HG03521 (cell line): ENCODE data around the gene NTM.

ENCODE experiments used
- ATAC-seq: cut with Tn5 transposase; IDR thresholded peaks from one replicate; pipeline ENCODE4 v1.9.1; 2021; ENCODE audit warnings: mild to moderate bottlenecking, moderate library complexity; ENCODE audit not compliant: unreplicated experiment

NTM gene

GRCh38 chr11:132147464-132147863 is 777.0 kb downstream of the NTM start:
- no peak for ATAC-seq

DNA sequence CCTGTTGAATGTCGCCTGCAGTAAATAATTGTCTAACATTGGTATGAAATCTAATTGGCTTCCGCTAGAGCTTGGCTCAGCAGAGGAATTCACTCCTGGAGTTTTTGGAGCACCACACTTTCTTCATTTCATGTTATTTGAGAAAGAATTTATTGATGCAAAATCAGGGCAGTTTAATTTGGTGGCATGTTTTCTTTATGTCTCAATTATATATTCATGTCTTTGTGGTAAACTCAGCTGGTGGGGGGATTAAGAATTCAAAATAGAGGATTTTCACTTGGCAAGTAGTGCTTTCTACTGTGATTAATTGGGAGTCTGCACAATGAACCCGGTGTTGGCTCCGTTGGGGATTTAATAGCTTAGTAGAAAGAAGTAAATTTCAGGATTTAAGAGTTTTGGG is 784.4 kb downstream of the NTM start:
- no peak for ATAC-seq

DNA sequence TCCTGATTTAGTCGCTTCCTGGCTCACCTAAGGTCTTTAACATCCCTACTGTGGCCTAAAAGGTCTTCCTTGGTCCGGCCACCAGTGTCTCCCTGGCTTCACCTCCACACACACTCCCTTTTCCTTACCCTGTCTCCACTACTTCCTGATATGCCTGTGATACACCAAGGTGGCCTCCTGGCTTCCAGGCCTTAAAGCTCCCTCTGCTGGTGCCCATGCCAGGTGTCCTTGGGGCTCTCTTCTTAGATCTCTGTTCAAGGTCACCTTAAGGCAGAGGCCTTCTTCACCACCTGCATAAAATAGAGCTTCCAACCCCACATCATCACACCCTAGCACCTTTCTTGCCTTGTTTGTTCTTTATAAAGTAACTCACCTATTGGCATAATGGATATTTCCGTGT is 787.7 kb downstream of the NTM start:
- ATAC-seq, result no peak

DNA sequence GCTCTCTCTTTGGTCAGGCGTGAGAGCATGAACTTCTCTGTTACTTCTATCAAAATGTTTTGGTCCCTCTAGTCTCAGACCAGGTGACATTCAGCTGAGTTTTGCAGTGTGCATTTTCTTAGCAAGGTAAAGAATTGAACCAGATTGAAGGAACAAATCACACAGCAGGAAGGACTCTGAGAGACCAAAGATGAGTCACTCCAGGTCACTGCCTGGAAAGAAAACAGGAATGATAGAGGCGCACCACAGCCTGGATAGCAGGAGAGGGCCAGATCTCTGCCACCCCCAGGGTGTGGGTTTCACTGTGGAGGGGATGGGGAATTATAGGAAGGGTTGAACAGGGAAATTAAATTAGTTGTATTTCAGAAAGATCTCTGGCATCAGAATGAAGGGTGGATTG is 788.3 kb downstream of the NTM start:
- no peak for ATAC-seq

GRCh38 chr11:132161403-132162078 is 791.1 kb downstream of the NTM start:
- ATAC-seq, result no peak

- no peak for ATAC-seq
Observed at GRCh38 chr11:132168344-132168981, 798.0 kb downstream of the NTM start.

DNA sequence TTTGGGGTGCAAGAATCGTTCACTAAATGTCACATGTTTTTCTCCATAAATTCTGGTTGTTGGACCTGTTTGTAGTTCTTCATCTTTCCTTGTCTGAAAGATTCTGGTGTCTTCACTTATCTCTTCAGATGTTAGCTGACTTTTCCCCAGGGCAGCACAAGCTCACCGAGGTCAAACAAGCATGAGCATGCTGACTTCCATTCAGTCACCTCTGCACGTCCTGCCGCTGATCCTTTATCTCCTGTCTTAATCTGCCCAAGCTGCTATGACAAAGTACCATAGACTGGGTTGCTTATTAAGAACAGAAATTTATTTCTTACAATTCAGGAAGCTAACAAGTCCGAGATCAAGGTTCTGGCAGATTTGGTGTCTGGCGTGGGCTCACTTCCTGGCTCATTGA is 800.6 kb downstream of the NTM start:
- ATAC-seq, result no peak

- no peak for ATAC-seq
Observed at GRCh38 chr11:132174362-132175255, 804.2 kb downstream of the NTM start.

DNA sequence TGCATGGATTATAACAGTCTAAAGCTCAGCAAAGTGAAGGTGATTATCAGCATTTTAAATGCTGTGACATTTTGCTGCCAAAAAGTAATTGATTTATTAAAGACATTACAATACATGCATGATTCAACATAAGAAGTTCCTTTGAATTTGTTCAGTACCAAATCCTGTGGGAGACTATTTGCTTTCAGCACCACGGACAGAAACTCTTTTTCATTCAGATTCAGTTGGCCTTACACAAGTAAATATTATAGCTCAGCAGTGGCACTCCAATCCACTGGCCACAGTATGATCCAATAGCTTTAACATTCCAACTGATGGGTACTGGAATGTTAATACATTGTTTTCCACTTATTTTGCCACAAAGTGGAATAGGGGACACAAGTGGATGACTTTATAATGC is 806.7 kb downstream of the NTM start:
- ATAC-seq, result no peak

GRCh38 chr11:132184079-132184478 is 813.7 kb downstream of the NTM start:
- no peak for ATAC-seq

GRCh38 chr11:132185726-132186592 is 815.5 kb downstream of the NTM start:
- ATAC-seq, result no peak

GRCh38 chr11:132186699-132187098 is 816.3 kb downstream of the NTM start:
- no peak for ATAC-seq

GRCh38 chr11:132187386-132187785 is 817.0 kb downstream of the NTM start:
- ATAC-seq, result no peak

DNA sequence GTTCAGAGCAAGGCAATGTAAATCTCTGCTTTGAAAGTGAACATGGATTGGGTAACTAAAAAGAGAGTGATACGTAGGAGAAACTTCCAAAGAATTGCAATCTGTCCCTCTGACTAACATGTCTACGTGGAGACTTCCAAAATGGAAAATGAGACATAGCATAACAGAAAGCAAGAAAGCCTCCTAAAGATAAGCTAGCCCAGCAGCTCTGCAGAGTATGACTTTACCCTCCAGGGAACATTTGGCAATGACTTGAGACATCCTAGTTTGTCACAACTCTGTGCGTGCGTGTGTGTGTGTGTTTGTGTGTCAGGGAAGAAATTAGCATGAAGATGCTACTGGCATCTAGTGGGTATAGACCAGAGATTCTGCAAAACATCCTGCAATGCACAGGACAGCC is 817.4 kb downstream of the NTM start:
- ATAC-seq, result no peak

- ATAC-seq, result no peak
Observed at GRCh38 chr11:132196928-132197327, 826.5 kb downstream of the NTM start.

- no peak for ATAC-seq
Observed at GRCh38 chr11:132200353-132200936, 830.0 kb downstream of the NTM start.

DNA sequence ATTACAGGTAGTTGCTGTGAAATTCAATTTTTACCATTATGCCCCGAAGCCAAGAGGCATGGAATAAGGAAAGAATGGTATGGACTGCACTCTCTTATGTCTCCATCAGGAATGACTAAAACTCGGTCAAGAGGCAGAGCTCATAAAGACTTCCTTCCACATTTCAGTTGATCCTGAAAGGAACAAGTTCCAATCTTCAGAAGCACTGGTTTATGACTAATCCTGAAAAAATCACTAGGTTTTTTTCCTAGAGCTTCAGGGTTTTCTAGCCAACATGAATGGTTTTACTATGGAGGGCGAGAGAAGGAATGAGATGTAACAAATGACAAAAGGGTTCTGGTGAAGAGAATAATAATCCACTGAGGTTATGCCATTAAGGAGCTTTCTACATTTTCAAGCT is 832.2 kb downstream of the NTM start:
- no peak for ATAC-seq

GRCh38 chr11:132205006-132205405 is 834.6 kb downstream of the NTM start:
- ATAC-seq, result no peak

DNA sequence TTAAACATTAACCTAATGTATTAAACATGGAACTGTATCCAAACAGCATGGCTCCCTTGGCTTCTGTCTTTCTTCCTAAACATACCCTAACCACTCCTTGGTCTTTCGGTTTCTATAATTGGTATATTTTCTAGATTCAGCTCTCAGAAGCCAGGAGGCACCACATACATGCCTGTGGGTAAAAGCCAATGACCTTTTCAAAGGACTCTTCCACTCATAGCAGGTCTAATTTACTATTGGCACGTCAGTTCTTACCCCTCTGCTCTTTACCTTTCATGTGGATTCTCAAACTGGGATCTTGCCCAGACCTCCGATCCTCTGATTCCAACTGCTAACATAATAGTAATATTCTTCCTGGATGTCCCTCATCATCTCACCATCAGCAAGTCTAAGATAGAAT is 835.1 kb downstream of the NTM start:
- ATAC-seq, result no peak

- no peak for ATAC-seq
Observed at GRCh38 chr11:132206993-132207392, 836.6 kb downstream of the NTM start.
